SHP77 treated with DMSO at 0.1 percent for 48 hours (cell line): Measurements from ENCODE around the gene DENND10.
"Not testable (repeated sequence)": the region's sequence is repeated elsewhere in the genome, so short reads cannot be mapped to it uniquely, and the experiment has no call there.

Experiments used
- DNase-seq: peaks from one replicate; lab custom pipeline; 2025; lab: John Stamatoyannopoulos, UW

The DENND10 gene

GRCh38 chr10:119166564-119166963, 62.7 kb downstream of the DENND10 start:
- DNase-seq: no peak

- DNase-seq: no peak
Measured at GRCh38 chr10:119167041-119167440, 63.1 kb downstream of the DENND10 start.

- DNase-seq: no peak
Measured at GRCh38 chr10:119174109-119174508, 70.2 kb downstream of the DENND10 start.

- no peak for DNase-seq
Measured at GRCh38 chr10:119176166-119176565, 72.3 kb downstream of the DENND10 start.

GRCh38 chr10:119177708-119178371, 73.9 kb downstream of the DENND10 start:
- DNase-seq: no peak

- DNase-seq: peak; percentile 85
Measured at GRCh38 chr10:119178372-119179119, 74.6 kb downstream of the DENND10 start, which contains the start of gene PRDX3. TSS of gene PRDX3 (minus strand) at chr10:119178812. CDS start at chr10:119178790, 22 bp downstream.

GRCh38 chr10:119180850-119181400, 77.0 kb downstream of the DENND10 start:
- not testable (repeated sequence) for DNase-seq

GRCh38 chr10:119183664-119184412, 79.9 kb downstream of the DENND10 start:
- DNase-seq: no peak
